Activated naive CD8-positive, alpha-beta T cell treated with anti-CD3 and anti-CD28 coated beads, Interleukin-2, amount 10 ng/mL, durations not matched to agents 7 days and 5 days (primary cell): ENCODE results near the gene KCNJ8. TPM values are rescaled to one million over a fixed set of nuclear protein-coding genes. Genes with fewer than 3 reads are reported as not detected.

Source experiments
- ATAC-seq: fragments of 150-1000 bp; cut with Tn5 transposase; one replicate; pipeline ENCODE4 v1.10.0; 2021; ENCODE audit warnings: low read depth, moderate library complexity
- POLR2A ChIA-PET: fragments of 350-600 bp; sonication (Branson Sonifier 250); formaldehyde crosslinking; loops from one replicate; lab custom pipeline; 2021; ENCODE audit warnings: antibody characterized with exemption; lab: Charles Lee
- DNase-seq: peaks from one replicate; pipeline ENCODE4 v3.0.0; 2021
- H3K27ac Mint-ChIP-seq: one replicate; pipeline ENCODE4 v1.8.0; 2022; ENCODE audit warnings: mild to moderate bottlenecking, mixed read lengths
- H3K27me3 Mint-ChIP-seq: one replicate; pipeline ENCODE4 v1.8.0; 2022; ENCODE audit warnings: mild to moderate bottlenecking, moderate library complexity, mixed read lengths
- H3K36me3 Mint-ChIP-seq: one replicate; pipeline ENCODE4 v1.8.0; 2021; ENCODE audit warnings: mild to moderate bottlenecking, mixed read lengths
- H3K4me1 Mint-ChIP-seq: one replicate; pipeline ENCODE4 v1.8.0; 2021; ENCODE audit warnings: mixed read lengths
- H3K4me3 Mint-ChIP-seq: one replicate; pipeline ENCODE4 v1.8.0; 2022; ENCODE audit warnings: mild to moderate bottlenecking, moderate library complexity, mixed read lengths
- H3K9me3 Mint-ChIP-seq: one replicate; pipeline ENCODE4 v1.8.0; 2021; ENCODE audit warnings: mixed read lengths
- total RNA-seq, 2 experiments: library from RNA; stranded (reverse); gene quantifications; one replicate each; pipeline ENCODE4 v1.2.3, GENCODE V29; 2021

KCNJ8 gene
- total RNA-seq, 2 experiments from 2014 or later = not detected

- H3K4me3 Mint-ChIP-seq = no peak overlapping the region
- no peak for DNase-seq
- H3K27ac Mint-ChIP-seq = no peak overlapping the region
- POLR2A ChIA-PET = no interaction called here
- no peaks in the 10 kb centered on the region for H3K36me3 Mint-ChIP-seq
- H3K9me3 Mint-ChIP-seq = no peaks in the 10 kb centered on the region
- peaks cover 5% of the 10 kb centered on the region for H3K27me3 Mint-ChIP-seq
- H3K4me1 Mint-ChIP-seq = no peaks in the 10 kb centered on the region
- ATAC-seq = no peak
These were observed 55.4 kb downstream of the KCNJ8 start for GRCh38 chr12:21718944-21719650.

- H3K4me3 Mint-ChIP-seq = no peak overlapping the region
- ATAC-seq = no peak
- H3K9me3 Mint-ChIP-seq = no peaks in the 10 kb centered on the region
- H3K27ac Mint-ChIP-seq = no peak overlapping the region
- no peak for DNase-seq
- POLR2A ChIA-PET = no interaction called here
- H3K4me1 Mint-ChIP-seq = no peaks in the 10 kb centered on the region
- H3K36me3 Mint-ChIP-seq = no peaks in the 10 kb centered on the region
- H3K27me3 Mint-ChIP-seq = peaks cover 5% of the 10 kb centered on the region
These were observed 56.1 kb downstream of the KCNJ8 start for GRCh38 chr12:21718403-21718802.

GRCh38 chr12:21717767-21718166 lies 56.7 kb downstream of the KCNJ8 start:
- DNase-seq (no peak), ATAC-seq (no peak)
- Mint-ChIP-seq H3K27me3 (peaks cover 5% of the 10 kb centered on the region), H3K4me1 (no peaks in the 10 kb centered on the region), H3K9me3 (no peaks in the 10 kb centered on the region), H3K4me3 (no peak overlapping the region), H3K36me3 (no peaks in the 10 kb centered on the region), H3K27ac (no peak overlapping the region)
- POLR2A ChIA-PET = no interaction called here

GRCh38 chr12:21715386-21715785 lies 59.1 kb downstream of the KCNJ8 start:
- Mint-ChIP-seq H3K27me3 (peaks cover 2% of the 10 kb centered on the region), H3K27ac (no peak overlapping the region), H3K4me1 (peaks cover 4% of the 10 kb centered on the region), H3K4me3 (no peak overlapping the region), H3K9me3 (no peaks in the 10 kb centered on the region), H3K36me3 (no peaks in the 10 kb centered on the region)
- DNase-seq (no peak), ATAC-seq (no peak)
- POLR2A ChIA-PET = no interaction called here

Other genes starting within 250 kb of the KCNJ8 start
- gene SPX, start 248.4 kb downstream of the KCNJ8 start, total RNA-seq = under 1 TPM; 0.11 to 0.23 TPM
- gene GYS2, start 169.9 kb downstream of the KCNJ8 start, total RNA-seq = under 1 TPM; 0.14 to 0.17 TPM
- gene LDHB, start 116.9 kb downstream of the KCNJ8 start, total RNA-seq = 100 to 1,000 TPM; 911 to 954 TPM
- gene ABCC9, start 166.7 kb upstream of the KCNJ8 start, total RNA-seq = not detected